HG03139 (cell line): Measurements from ENCODE around the gene WDR90.

ENCODE experiments used
- ATAC-seq: cut with Tn5 transposase; IDR thresholded peaks from one replicate; pipeline ENCODE4 v1.9.1; 2021; ENCODE audit not compliant: unreplicated experiment

The WDR90 gene

DNA sequence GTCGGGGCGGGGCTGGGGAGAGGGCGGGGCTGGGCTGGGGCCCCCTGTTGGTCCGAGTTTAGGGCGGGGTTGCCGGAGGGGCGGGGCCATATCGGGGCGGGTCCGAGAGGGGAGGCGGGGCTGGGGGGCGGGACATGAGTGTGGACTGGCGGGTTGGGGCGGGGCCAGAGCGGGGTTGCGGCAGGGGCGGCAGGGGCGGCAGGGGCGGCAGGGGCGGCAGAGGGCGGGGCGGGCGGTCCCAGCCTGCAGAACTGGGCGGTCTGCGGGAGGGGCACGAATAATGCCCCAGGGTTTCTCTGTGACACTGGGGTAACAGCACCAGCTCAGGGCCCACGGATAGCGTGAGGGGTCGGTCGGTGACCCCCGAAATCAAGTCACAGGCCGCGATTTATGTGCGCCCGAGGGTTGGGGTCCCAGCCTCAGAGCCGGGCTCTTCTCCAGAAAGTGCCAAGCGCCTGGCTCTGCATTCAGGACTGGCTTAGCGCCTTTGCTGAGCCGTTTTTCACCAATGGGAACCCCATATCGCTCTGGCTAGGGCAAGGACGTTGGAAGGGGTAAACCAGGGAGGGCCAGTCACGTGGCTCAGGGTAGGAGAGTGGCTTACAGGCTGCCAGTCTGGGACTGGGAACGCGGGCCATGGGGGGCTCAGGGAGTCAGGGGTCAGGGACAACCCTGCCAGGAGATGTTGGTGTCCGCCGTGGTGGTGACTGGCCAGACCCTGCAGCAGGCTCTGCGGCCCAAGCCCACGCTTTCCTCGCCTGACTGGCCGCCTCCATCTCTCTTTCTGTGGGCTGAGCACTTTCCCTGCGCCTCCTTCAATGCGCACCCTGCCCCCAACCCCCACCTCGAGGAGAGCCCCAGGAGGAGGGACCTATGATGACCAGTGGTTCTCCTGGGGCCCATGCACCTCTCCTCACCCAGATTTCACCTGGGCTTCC is 11.8 kb upstream of the WDR90 start:
- no peak for ATAC-seq

- no peak for ATAC-seq
These were observed 11.1 kb upstream of the WDR90 start for GRCh38 chr16:638034-638543.

DNA sequence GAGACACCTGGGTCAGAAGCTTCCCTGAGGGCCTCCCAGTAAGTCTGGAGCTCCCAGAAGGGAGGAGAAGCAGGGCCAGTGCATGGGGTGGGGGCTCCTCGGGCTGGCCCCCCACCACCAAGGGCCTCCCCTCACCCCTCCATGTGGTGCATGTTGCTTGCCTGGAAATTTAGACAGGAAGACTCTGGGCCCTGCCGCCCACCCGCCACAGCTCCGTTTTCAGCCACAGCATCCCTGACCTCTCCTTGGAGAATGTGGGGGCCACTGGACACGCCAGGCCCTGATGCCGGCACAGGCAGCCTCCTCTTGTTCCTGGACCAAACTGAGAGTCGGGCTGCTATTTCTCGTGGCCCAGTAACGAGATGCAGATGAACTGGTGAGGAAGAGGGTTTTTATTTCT is 10.3 kb upstream of the WDR90 start:
- no peak for ATAC-seq

GRCh38 chr16:640614-641013 is 8.6 kb upstream of the WDR90 start:
- ATAC-seq, result no peak

- no peak for ATAC-seq
These were observed 7.6 kb upstream of the WDR90 start, which contains the start of gene MCRIP2 for GRCh38 chr16:641326-642188. MCRIP2 (plus strand) TSS chr16:641828; CDS start chr16:641992, 164 bp downstream.

- ATAC-seq, result no peak
These were observed 6.7 kb upstream of the WDR90 start for GRCh38 chr16:642189-643049.

GRCh38 chr16:643050-643368 is 6.2 kb upstream of the WDR90 start:
- no peak for ATAC-seq

- no peak for ATAC-seq
These were observed 4.6 kb upstream of the WDR90 start for GRCh38 chr16:644556-644955.

DNA sequence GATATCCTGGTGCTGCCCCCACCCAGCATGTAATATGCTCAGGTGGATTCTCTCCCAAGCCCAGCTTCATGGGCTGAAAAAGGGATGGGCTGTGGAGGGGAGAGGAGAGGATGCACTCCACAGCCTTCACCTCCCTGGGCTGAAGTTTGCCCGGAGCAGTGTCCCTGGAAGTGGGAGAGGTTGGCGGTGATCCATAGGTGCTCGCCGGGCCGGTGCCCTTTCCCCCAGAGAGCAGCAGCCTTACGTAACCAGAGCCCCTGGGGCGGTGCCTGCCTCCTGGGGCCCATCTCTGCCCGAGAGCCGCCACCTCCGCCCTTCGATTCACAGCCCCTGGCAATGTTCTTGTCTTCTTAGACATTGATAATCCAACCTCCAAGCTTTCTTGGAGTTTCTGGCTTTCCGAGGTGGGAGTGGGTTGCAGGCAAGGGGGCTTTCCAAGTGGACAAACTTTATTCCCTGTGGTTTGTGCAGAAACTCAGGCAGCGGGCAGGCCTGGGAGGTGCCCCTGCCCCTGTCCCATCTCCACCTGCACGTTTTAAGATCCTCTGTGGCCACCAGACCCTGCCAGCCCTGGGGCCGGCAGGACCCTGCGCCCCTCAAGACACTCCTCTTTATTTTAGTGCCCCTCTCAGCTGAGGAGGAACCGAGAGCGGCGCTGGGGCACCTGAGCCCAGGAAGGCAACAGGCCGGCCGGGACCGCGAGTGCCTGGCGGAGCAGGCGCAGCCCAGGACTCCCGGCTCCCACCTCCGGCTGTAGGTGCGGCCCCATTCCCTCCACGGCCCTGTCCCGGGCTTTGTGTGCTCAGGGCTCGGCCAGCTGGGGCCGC is 3.1 kb upstream of the WDR90 start:
- no peak for ATAC-seq

DNA sequence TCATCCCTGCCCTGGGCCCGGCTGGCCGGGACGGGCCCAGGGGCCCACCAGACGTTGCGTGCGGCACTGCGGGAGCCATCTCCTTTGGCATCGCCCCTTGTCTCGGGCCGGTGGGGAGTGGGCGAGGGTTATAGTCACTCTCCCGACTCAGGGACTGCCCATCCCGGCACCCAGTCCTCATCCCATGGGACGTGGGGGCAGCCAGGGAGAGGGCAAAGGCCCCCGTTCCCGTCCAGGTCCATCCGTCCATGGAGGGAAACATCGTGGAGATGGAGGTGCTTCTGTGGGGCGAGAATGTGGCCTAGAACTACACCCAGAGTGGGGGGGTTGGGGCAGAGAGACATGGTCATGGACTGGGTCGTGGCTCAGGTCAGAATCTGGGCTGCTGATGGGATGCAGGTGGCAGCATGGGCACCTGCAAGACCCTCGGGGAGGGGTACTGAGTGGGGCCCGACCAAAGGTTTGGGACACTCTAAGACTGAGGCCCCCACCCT is 2.4 kb upstream of the WDR90 start:
- no peak for ATAC-seq

- ATAC-seq, result no peak
These were observed 1.8 kb upstream of the WDR90 start for GRCh38 chr16:647173-647902.

- no peak for ATAC-seq
These were observed 939 bp upstream of the WDR90 start for GRCh38 chr16:648071-648780.

GRCh38 chr16:649631-650030 is 466 bp downstream of the WDR90 start:
- peak; percentile 4 for ATAC-seq

GRCh38 chr16:651844-652243 is 2.7 kb downstream of the WDR90 start:
- no peak for ATAC-seq

DNA sequence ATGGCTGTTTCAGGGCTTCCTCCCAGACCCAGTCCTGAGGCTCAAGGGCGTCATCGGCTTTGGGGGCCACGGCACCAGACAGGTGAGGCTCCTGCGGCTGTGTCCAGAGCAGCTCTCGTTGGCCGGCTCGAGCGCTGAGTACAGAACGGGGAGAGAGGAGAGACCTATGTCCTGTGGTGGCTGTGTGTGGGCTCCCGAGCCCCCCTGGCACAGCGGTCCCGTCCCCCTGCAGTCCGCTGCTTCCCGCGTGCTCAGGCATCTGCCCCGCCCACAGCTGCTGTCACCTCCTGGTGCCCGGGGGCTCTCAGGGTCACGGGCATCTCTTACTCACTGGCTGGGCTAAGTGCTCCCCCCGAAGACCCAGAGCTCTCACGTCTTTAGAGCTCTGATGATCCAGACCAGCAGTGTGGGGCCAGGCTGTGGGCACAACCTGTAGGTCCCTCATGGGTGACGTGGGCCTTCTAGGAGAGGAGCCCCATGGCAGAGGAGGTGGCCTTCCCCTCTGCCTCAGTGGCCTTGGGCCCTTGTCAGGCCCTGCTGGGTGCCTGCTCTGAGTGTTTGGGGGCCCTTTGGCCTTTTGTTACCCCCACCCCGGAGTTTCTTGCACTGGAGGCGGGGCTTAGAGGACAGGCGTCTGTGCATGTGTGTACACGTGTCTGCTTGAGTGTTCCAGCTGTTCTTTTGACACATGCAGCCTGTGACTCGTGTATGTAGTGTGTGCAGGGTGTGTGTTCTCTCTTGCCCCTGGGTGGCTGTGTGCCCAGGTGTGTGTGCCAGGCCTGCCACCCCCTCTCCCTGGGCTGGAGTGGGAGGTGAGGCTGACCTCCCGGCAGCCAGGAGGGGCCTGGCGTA is 3.5 kb downstream of the WDR90 start:
- no peak for ATAC-seq

- ATAC-seq, result no peak
These were observed 4.9 kb downstream of the WDR90 start for GRCh38 chr16:654034-654433.

DNA sequence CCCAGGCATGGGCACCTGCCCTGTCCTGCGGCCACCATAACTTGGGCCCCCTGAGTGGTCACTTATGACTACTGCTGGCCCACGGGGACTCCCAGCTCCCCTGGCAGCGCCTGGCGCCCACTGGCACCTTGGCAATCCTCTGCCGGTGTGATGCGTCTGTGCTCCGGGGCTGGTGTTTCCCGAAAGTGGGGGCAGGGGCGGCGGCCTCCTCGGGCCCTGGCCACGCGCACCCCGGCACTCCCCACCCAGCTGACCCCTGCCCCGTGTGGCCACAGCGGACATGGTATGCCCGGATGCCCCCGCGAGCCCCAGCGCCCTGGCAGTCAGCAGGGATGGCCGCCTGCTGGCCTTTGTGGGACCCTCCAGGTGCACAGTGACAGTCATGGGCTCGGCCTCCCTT is 8.3 kb downstream of the WDR90 start:
- no peak for ATAC-seq
